NCI-H1105 treated with DMSO at 0.1 percent for 48 hours (cell line): ENCODE data around the gene NEAT1.

Experiments used
- DNase-seq: peaks from one replicate; lab custom pipeline; 2025; lab: John Stamatoyannopoulos, UW

Gene NEAT1

GRCh38 chr11:65389294-65389980 lies 33.2 kb upstream of the NEAT1 start:
- no peak for DNase-seq

GRCh38 chr11:65390099-65390941 lies 32.3 kb upstream of the NEAT1 start:
- no peak for DNase-seq

- DNase-seq, result no peak
Observed at GRCh38 chr11:65390996-65391395, 31.6 kb upstream of the NEAT1 start.

- no peak for DNase-seq
Observed at GRCh38 chr11:65392186-65392829, 30.3 kb upstream of the NEAT1 start.

GRCh38 chr11:65392899-65393298 lies 29.7 kb upstream of the NEAT1 start:
- DNase-seq, result no peak

GRCh38 chr11:65393513-65394079 lies 29.0 kb upstream of the NEAT1 start:
- no peak for DNase-seq

GRCh38 chr11:65394125-65394536 lies 28.5 kb upstream of the NEAT1 start:
- DNase-seq, result no peak

GRCh38 chr11:65395961-65396530 lies 26.6 kb upstream of the NEAT1 start:
- no peak for DNase-seq

- DNase-seq, result no peak
Observed at GRCh38 chr11:65396769-65397745, 25.5 kb upstream of the NEAT1 start.

- DNase-seq, result no peak
Observed at GRCh38 chr11:65398362-65398910, 24.2 kb upstream of the NEAT1 start.

- DNase-seq, result no peak
Observed at GRCh38 chr11:65399249-65399648, 23.3 kb upstream of the NEAT1 start.

- DNase-seq, result no peak
Observed at GRCh38 chr11:65399845-65400244, 22.8 kb upstream of the NEAT1 start.

- no peak for DNase-seq
Observed at GRCh38 chr11:65400307-65401072, 22.1 kb upstream of the NEAT1 start.

GRCh38 chr11:65401073-65401802 lies 21.4 kb upstream of the NEAT1 start:
- DNase-seq, result no peak

- DNase-seq, result no peak
Observed at GRCh38 chr11:65401803-65402248, 20.8 kb upstream of the NEAT1 start.

GRCh38 chr11:65402790-65403189 lies 19.8 kb upstream of the NEAT1 start:
- DNase-seq, result no peak

GRCh38 chr11:65403607-65404121 lies 18.9 kb upstream of the NEAT1 start:
- DNase-seq, result no peak

GRCh38 chr11:65404210-65404609 lies 18.4 kb upstream of the NEAT1 start:
- no peak for DNase-seq
